SK-N-SH (cell line): ENCODE measurements around the gene GABRR2. TPM values are rescaled to one million over a fixed set of nuclear protein-coding genes. Genes with fewer than 3 reads are reported as not detected.

Experiments
- CTCF ChIA-PET: fragments of 300-600, 350-600 bp; formaldehyde crosslinking; extraction: SDS; loops from one replicate; lab custom pipeline; 2021; lab: Yijun Ruan, JAX
- POLR2A ChIA-PET: fragments of 350-600 bp; sonication (Branson Sonifier 250); formaldehyde crosslinking; extraction: SDS; loops from one replicate; lab custom pipeline; 2020; ENCODE audit warnings: antibody characterized with exemption, inconsistent platforms; lab: Yijun Ruan, JAX
- DNase-seq: peaks from one replicate; pipeline ENCODE4 v3.0.0; 2012
- H2AFZ ChIP-seq: fragments of 200-600 bp; sonication (generic); 2 replicates; pipeline ENCODE4 v1.8.1; 2016; ENCODE audit warnings: antibody characterized with exemption, mild to moderate bottlenecking, low read depth
- H3F3A ChIP-seq: fragments of 200-600 bp; sonication (generic); replicated peaks from 2 replicates; pipeline ENCODE3; 2016; ENCODE audit warnings: antibody characterized with exemption, mild to moderate bottlenecking; ENCODE audit not compliant: insufficient read depth
- H3K27ac ChIP-seq, 2 experiments: fragments of 200-500 bp in 1 of 2; fragments of 200-600 bp in 1 of 2; sonication (Bioruptor generic) in 1 of 2; sonication (generic), shearing (Covaris generic) in 1 of 2; 2 replicates each; pipeline versions ENCODE4 v1.5.1 to v1.6.1; 2014 to 2016; ENCODE audit warnings: low read depth in 2 of 2, inconsistent platforms in 1 of 2, low read length in 1 of 2, mild to moderate bottlenecking in 1 of 2, mixed read lengths in 1 of 2
- H3K27me3 ChIP-seq: fragments of 200-600 bp; sonication (generic), shearing (Covaris generic); 2 replicates; pipeline ENCODE4 v1.6.1; 2016; ENCODE audit warnings: mixed run types; ENCODE audit not compliant: insufficient read depth
- H3K36me3 ChIP-seq, 2 experiments: fragments of 200-500 bp in 1 of 2; fragments of 200-600 bp in 1 of 2; sonication (Bioruptor generic) in 1 of 2; sonication (generic) in 1 of 2; replicated peaks in 1 of 2; 2 replicates each; pipeline versions ENCODE3 to v1.5.1; 2014 to 2016; ENCODE audit warnings: low read length in 1 of 2, mild to moderate bottlenecking in 1 of 2; ENCODE audit not compliant: insufficient read depth in 2 of 2, control insufficient read depth in 1 of 2
- H3K4me1 ChIP-seq, 2 experiments: fragments of 200-500 bp in 1 of 2; fragments of 200-600 bp in 1 of 2; sonication (Bioruptor generic) in 1 of 2; sonication (generic), shearing (Covaris generic) in 1 of 2; 2 replicates each; pipeline versions ENCODE4 v1.5.1 to v1.6.1; 2014 to 2016; ENCODE audit warnings: low read depth in 1 of 2, low read length in 1 of 2, mixed run types in 1 of 2; ENCODE audit not compliant: insufficient read depth in 2 of 2, control insufficient read depth in 1 of 2
- H3K4me2 ChIP-seq: fragments of 200-600 bp; sonication (generic), shearing (Covaris generic); 2 replicates; pipeline ENCODE4 v1.6.1; 2017; ENCODE audit warnings: mixed run types
- H3K4me3 ChIP-seq, 2 experiments: fragments of 200-500 bp in 1 of 2; fragments of 200-600 bp in 1 of 2; sonication (Bioruptor generic) in 1 of 2; sonication (generic), shearing (Covaris generic) in 1 of 2; 2 replicates each; pipeline versions ENCODE4 v1.5.1 to v1.8.1; 2014 to 2016; ENCODE audit warnings: low read depth in 2 of 2, inconsistent platforms in 1 of 2, low read length in 1 of 2, mild to moderate bottlenecking in 1 of 2, mixed read lengths in 1 of 2, moderate library complexity in 1 of 2
- H3K79me2 ChIP-seq: fragments of 200-600 bp; sonication (generic); 2 replicates; pipeline ENCODE4 v1.8.1; 2017; ENCODE audit warnings: mild to moderate bottlenecking; ENCODE audit not compliant: insufficient read depth
- H3K9ac ChIP-seq: fragments of 200-600 bp; sonication (generic); 2 replicates; pipeline ENCODE4 v1.6.1; 2017; ENCODE audit warnings: mixed run types
- H3K9me2 ChIP-seq: fragments of 200-600 bp; sonication (generic); 2 replicates; pipeline ENCODE4 v1.6.1; 2017; ENCODE audit warnings: mixed run types
- H3K9me3 ChIP-seq: fragments of 200-600 bp; sonication (generic); 2 replicates; pipeline ENCODE4 v1.6.1; 2017; ENCODE audit warnings: mixed run types, mild to moderate bottlenecking, moderate library complexity
- H4K20me1 ChIP-seq: fragments of 200-600 bp; sonication (generic); 2 replicates; pipeline ENCODE4 v1.6.1; 2017; ENCODE audit warnings: mild to moderate bottlenecking, mixed run types; ENCODE audit not compliant: insufficient read depth
- CHD2 ChIP-seq: fragments of 150-350 bp; IDR thresholded peaks from 2 replicates; pipeline ENCODE4 v1.6.1; 2018; ENCODE audit warnings: low read length; ENCODE audit not compliant: partially characterized antibody
- EP300 ChIP-seq, 2 experiments: IDR thresholded peaks; 2 replicates each; pipeline versions ENCODE4 v1.4.0 to v1.6.1; 2012; ENCODE audit warnings: borderline replicate concordance in 1 of 2, low read depth in 1 of 2, low read length in 1 of 2
- FOSL2 ChIP-seq: IDR thresholded peaks from 2 replicates; pipeline ENCODE4 v1.4.0; 2012; ENCODE audit warnings: low read depth, mild to moderate bottlenecking, moderate library complexity, borderline replicate concordance
- FOXM1 ChIP-seq: IDR thresholded peaks from 2 replicates; pipeline ENCODE4 v1.4.0; 2012; ENCODE audit warnings: low read depth, mild to moderate bottlenecking
- MAX ChIP-seq: IDR thresholded peaks from 2 replicates; pipeline ENCODE4 v1.4.0; 2012; ENCODE audit warnings: low read depth
- NFIC ChIP-seq: IDR thresholded peaks from 2 replicates; pipeline ENCODE4 v1.4.0; 2012; ENCODE audit warnings: borderline replicate concordance
- RCOR1 ChIP-seq: fragments of 150-350 bp; IDR thresholded peaks from 2 replicates; pipeline ENCODE4 v1.6.1; 2017; ENCODE audit warnings: antibody characterized with exemption, low read length
- REST ChIP-seq: IDR thresholded peaks from 2 replicates; pipeline ENCODE4 v1.6.1; 2012; ENCODE audit warnings: mild to moderate bottlenecking, low read depth, low read length, moderate library complexity
- RFX5 ChIP-seq: IDR thresholded peaks from 2 replicates; pipeline ENCODE4 v1.6.1; 2012; ENCODE audit warnings: mild to moderate bottlenecking, improper control_type of control experiment, low read length
- TEAD4 ChIP-seq: IDR thresholded peaks from 2 replicates; pipeline ENCODE4 v1.4.0; 2012; ENCODE audit warnings: mild to moderate bottlenecking, borderline replicate concordance; ENCODE audit not compliant: insufficient read depth
- WGBS: methylation state at CpG from one replicate; pipeline ENCODE4 v1.1.6; 2017; ENCODE audit warnings: low lambda C conversion rate; 5-methylcytosine and 5-hydroxymethylcytosine counted together
- polyA plus RNA-seq, 3 experiments: library from polyadenylated mRNA; depleted of rRNA; stranded (reverse); fragments of >200 nt; gene quantifications; 2 replicates each; pipeline ENCODE4 v1.2.3, GENCODE V29; 2012
- TF ChIP-seq, protein P1 (sequence below): fragments of 200-600 bp; sonication (generic); IDR thresholded peaks from 2 replicates; pipeline ENCODE4 v1.6.1; 2017; ENCODE audit warnings: antibody characterized with exemption, mild to moderate bottlenecking, moderate library complexity

The GABRR2 gene
- polyA plus RNA-seq, 1 of the 3 experiments (the other 2 are of a cell fraction) = 0.18 TPM

DNA sequence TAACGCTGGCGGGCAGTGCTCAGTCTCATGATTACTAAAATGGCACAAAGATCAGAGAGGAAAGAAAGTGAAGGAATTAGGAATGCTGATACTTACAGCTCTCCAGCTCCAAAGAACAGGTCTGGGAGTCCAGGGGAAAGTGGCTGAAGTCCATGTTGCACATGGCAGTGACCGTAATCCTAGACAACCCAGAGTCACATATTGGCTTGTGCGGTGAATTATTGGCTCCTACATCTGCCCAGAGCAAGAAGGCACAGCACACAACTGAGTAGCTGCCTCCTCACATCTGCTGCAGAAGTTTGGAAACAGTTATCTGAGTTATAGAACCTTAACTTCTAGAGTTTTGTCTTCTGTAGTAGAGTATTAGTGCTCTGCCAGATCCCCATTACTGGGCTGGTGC is 47.2 kb downstream of the GABRR2 start (continued):
- TF ChIP-seq, protein P1, sequence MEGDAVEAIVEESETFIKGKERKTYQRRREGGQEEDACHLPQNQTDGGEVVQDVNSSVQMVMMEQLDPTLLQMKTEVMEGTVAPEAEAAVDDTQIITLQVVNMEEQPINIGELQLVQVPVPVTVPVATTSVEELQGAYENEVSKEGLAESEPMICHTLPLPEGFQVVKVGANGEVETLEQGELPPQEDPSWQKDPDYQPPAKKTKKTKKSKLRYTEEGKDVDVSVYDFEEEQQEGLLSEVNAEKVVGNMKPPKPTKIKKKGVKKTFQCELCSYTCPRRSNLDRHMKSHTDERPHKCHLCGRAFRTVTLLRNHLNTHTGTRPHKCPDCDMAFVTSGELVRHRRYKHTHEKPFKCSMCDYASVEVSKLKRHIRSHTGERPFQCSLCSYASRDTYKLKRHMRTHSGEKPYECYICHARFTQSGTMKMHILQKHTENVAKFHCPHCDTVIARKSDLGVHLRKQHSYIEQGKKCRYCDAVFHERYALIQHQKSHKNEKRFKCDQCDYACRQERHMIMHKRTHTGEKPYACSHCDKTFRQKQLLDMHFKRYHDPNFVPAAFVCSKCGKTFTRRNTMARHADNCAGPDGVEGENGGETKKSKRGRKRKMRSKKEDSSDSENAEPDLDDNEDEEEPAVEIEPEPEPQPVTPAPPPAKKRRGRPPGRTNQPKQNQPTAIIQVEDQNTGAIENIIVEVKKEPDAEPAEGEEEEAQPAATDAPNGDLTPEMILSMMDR = no peak
- TF ChIP-seq RFX5 = no peak

- H3K27me3 ChIP-seq = no peaks in the 10 kb centered on the region; the same call in 1 of the 2 replicates
- H2AFZ ChIP-seq = no peak overlapping the region
- H3K9me3 ChIP-seq = no peaks in the 10 kb centered on the region
- no peak for DNase-seq
- TF ChIP-seq, protein P1 = no peak
- TF ChIP-seq NFIC = no peak
- TF ChIP-seq RFX5 = no peak
- TF ChIP-seq MAX = no peak
- no peak for TF ChIP-seq CHD2
- no peak for TF ChIP-seq RCOR1
- TF ChIP-seq TEAD4 = no peak
- TF ChIP-seq FOXM1 = no peak
- TF ChIP-seq EP300 (IDR thresholded peaks at IDR 0.05; ENCODE audit: borderline replicate concordance in 1 of 2, low read depth in 1 of 2, low read length in 1 of 2) = no peak
- no peak for TF ChIP-seq REST
- TF ChIP-seq FOSL2 = no peak
- CTCF ChIA-PET = no interaction called here
- H3K79me2 ChIP-seq = no peaks in the 10 kb centered on the region
- WGBS = 79% methylated on average over 19 of the region's 20 CpGs
- H3K4me1 ChIP-seq = peaks cover 0 to 7% of the 10 kb centered on the region in 2 experiments; a peak in 1 of 4 replicates
- no peaks in the 10 kb centered on the region for H4K20me1 ChIP-seq
- H3K9me2 ChIP-seq = no peaks in the 10 kb centered on the region
- H3K27ac ChIP-seq = no peak overlapping the region
- no peak overlapping the region for H3K4me3 ChIP-seq
- H3K36me3 ChIP-seq = no peaks in the 10 kb centered on the region
- POLR2A ChIA-PET = no interaction called here
- no peak overlapping the region for H3K9ac ChIP-seq
- H3F3A ChIP-seq = no peaks in the 10 kb centered on the region
- H3K4me2 ChIP-seq = no peak overlapping the region
Measured at GRCh38 chr6:89264296-89264695, 50.8 kb downstream of the GABRR2 start.
